ENCODE results near the gene ATP10A.

ATP10A gene

DNA sequence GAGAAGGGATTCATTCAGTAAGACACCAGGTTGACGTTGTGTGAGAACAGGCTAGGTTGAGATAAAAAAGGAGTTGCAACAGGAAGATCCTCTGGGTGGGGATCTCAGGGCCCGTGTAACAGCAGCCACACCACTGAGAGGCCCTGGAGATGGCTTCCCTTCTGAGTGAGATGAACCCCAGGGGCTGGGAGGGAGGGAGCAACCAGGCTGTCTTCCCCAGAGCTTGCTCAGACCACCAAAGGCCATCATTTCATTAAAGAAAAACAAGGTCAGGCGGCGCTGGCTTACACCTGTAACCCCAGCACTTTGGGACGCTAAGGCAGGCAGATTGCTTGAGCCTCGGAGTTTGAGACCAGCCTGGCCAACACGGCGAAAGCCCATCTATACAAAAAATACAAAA, 187.7 kb downstream of the ATP10A start:
- no peak for DNase-seq (ENCODE audit: extremely low read depth, low read depth)
- TF ChIP-seq, protein P1, sequence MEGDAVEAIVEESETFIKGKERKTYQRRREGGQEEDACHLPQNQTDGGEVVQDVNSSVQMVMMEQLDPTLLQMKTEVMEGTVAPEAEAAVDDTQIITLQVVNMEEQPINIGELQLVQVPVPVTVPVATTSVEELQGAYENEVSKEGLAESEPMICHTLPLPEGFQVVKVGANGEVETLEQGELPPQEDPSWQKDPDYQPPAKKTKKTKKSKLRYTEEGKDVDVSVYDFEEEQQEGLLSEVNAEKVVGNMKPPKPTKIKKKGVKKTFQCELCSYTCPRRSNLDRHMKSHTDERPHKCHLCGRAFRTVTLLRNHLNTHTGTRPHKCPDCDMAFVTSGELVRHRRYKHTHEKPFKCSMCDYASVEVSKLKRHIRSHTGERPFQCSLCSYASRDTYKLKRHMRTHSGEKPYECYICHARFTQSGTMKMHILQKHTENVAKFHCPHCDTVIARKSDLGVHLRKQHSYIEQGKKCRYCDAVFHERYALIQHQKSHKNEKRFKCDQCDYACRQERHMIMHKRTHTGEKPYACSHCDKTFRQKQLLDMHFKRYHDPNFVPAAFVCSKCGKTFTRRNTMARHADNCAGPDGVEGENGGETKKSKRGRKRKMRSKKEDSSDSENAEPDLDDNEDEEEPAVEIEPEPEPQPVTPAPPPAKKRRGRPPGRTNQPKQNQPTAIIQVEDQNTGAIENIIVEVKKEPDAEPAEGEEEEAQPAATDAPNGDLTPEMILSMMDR (IDR thresholded peaks at IDR 0.05; ENCODE audit: low read depth, low read length): no peak

DNA sequence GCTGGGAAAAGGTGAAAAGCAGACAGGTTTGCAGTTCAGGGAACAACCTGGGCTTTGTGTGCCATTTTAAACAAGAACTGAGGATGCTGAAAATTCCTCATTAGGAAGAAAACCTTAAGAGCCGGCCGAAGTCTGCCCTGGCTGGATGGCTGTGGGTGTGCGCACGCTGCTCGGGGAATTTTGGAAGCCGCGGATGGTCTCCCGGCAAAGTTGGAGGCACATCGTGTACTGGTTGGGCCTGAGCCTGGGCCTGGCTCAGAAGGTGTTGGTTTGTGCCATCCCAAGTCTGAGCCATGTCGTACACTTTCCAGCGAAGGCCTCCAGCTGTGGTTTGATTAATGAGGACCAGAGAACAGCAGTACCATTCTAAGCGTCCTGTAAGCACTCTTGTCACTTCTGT, 188.2 kb downstream of the ATP10A start:
- TF ChIP-seq, protein P1 (IDR thresholded peaks at IDR 0.05; ENCODE audit: low read depth, low read length): no peak

DNA sequence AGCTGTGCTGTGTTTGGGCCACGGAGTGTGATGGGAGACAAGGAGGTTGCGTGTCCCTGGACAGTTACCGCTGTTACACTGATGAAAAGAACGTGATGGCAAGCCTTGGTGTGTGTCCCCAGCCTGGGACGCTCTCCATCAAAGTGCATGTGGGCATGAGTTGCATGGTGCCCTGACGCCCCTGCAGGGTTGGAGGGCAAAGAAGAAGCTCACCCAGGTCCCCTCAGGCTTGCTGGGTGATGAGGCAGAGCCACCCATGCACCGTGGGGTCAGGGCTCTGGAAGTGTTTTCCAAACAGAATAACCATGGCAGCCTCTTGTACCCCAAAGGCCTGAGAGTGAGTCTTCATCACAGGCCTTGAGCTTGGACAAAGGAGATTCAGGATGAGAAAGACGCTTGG, 189.2 kb downstream of the ATP10A start:
- TF ChIP-seq, protein P1 (IDR thresholded peaks at IDR 0.05; ENCODE audit: low read depth, low read length): no peak
- no peak for DNase-seq (ENCODE audit: extremely low read depth, low read depth)

More for the DNA sequence above, 188.2 kb downstream of the ATP10A start:
- no peak for DNase-seq (ENCODE audit: extremely low read depth, low read depth)

DNA sequence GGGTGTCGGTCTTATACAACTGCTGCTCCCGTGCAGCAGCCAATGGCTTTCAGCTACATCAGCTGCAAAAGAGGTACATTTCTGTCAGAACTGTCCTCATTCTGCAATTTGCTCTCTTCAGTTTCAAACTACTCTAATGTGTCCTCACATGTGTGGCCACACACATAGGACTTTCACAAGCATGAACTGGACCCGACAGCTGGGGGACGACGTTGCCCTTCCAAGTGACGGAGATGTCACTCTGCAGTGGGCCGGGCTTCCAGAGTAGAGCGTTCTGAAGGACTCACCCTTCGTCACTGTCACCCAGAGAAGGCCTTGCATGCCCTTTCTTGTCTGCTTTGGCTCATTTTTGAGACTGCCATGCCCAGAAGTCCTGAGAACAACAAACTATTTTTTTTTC, 189.8 kb downstream of the ATP10A start:
- no peak for DNase-seq (ENCODE audit: extremely low read depth, low read depth)
- TF ChIP-seq, protein P1 (IDR thresholded peaks at IDR 0.05; ENCODE audit: low read depth, low read length): no peak

DNA sequence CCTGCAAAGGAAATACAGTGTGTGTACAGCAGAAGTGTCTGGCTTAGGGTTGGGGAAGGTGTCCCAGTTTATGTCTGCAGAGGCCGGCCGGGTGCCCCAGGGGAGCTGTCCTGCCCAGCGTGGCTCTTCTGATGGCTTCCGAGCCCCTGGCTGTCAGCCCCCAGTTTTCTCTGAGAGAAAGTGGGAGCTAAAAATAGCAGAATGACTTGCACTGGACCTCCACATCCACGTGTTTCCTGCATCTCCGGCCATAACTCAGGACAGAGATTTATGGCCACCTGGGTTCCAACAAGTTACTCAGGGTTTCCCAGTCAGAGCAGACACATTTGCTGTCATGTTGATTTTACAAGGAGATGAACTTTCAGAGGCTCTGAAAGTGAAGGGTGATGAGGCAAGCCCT, 192.0 kb downstream of the ATP10A start:
- DNase-seq (ENCODE audit: extremely low read depth, low read depth): no peak
- TF ChIP-seq, protein P1 (IDR thresholded peaks at IDR 0.05; ENCODE audit: low read depth, low read length): no peak

DNA sequence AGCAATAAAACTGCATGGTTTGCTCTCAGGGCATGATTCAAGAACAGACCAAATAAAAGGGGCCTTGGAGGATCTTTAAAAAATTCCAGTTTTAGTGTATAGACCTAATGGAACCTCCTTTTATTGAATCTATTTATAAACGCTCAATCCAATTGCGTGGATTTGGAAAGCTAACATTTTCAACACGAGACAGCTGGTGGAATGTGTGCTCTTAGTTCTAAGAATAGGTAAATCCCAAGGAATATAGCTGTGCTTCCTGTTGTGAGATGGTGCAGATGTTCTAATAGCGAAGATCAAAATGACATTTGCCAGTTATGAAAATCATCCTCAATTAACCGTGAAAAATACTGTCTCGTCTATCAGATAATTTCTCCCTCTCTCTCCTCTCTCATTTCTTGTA, 192.5 kb downstream of the ATP10A start:
- DNase-seq (ENCODE audit: extremely low read depth, low read depth): no peak
- TF ChIP-seq, protein P1 (IDR thresholded peaks at IDR 0.05; ENCODE audit: low read depth, low read length): no peak

DNA sequence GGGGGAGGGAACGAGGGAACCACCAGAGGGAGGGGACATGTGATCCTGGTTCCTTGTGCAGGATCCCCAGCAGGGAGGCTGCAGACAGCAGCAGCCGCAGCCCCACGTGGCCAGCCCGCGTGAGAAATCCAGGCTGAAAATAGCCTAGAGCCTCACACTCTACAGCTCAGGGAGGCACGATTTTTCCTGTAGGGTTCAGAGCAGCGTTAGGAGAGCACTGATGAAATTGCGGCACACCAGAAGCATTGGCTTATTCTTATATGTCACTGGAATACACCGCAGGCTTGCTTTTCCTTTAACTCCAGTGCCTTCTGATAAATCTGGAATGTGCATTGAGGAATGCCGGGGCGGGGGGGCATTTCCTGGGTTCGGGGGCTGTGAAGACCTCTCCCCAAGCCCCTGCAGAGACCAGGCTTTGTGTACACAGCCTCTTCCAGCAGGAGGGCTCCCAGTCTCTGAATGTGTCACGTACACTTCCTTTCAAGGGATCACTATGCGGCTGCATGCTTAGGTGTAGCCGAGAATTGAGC, 193.0 kb downstream of the ATP10A start:
- no peak for DNase-seq (ENCODE audit: extremely low read depth, low read depth)
- TF ChIP-seq, protein P1 (IDR thresholded peaks at IDR 0.05; ENCODE audit: low read depth, low read length): no peak
